GM21786 (cell line): ENCODE data around the gene PTPRT.

Source experiments
- ATAC-seq: cut with Tn5 transposase; IDR thresholded peaks from one replicate; pipeline ENCODE4 v1.9.1; 2021; ENCODE audit not compliant: unreplicated experiment

Gene PTPRT

DNA sequence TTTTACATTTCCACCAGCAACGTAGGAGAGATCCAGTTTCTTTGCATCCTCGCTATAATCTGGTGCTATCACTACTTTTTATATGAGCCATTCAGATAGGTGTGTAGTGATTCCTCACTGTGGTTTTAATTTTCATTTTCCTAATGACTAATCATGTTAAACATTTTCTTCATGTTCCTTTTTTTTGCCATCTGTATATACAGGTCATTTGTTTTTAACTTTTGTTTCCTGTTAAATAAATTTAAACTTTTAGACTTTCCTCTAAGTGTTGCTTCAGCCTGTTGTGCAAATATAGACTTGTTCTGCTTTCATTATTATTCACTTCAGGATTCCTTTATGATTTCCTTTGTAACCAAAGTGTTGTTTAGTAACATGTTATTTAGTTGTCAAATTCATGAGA, 697.4 kb downstream of the PTPRT start:
- no peak for ATAC-seq

DNA sequence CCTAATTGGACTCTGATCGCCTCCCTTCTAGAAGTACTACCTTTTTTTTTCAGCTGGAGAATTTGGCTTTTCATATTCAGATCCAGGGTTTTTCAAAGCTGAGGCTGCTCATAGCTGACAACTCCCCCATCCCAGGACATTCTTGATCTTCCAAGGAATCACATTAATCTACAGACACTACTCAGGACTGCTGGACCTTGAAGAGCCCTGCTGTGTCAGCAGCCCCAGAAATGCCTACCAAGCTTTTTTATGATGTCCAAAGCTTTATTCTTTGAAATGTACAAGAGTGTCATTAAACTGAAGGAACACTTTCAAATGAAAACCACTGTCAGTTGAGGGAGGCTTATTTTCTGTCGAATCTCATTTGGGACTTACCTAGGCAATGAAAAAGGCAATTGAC, 704.1 kb downstream of the PTPRT start:
- ATAC-seq, result no peak

DNA sequence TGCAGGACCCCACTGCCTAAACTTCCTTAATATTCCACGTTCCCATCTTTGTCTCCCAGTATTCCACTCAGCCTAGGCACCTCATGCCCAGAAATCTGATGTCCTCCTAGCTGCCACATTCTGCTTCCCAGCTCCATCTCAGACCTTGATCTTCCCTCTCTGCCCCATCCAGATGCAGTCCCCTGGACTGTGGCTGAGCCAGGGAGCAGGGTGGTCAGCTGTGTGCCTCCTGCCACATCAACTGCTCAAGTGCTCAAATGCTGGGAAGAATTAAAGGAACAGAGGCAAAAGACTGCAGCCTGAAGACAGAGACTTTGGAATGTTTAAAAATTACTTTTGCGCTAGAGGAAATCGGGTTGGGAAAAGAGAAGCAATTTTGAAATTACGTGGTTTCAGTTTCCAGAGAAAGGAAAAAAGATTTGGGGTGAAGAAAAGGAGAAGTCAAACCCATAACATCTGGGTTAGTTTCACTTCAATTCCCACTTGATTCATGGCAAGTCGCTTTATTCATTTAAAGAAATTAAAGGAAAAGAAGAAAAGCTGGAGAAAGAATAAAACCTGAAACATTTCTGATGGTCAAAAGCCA, 704.8 kb downstream of the PTPRT start:
- ATAC-seq, result no peak

DNA sequence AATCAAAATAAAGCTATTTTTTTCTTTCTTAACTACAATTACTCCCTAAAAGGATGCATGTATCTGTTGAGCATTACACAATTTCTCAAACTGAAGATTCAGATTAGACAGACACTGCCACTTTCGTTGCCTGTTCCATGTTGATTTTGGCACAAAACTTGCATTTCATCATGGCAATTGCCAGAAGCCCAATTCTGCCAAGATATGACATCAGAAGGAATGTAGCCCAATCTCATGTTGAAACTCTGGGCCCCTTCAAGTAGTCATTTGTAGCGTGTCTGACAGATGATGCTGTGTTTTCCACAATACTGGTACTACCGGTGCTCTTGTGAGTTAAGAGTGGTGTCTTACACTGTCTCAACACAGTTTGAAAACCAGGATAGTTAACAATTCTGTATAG, 705.4 kb downstream of the PTPRT start:
- ATAC-seq, result no peak

DNA sequence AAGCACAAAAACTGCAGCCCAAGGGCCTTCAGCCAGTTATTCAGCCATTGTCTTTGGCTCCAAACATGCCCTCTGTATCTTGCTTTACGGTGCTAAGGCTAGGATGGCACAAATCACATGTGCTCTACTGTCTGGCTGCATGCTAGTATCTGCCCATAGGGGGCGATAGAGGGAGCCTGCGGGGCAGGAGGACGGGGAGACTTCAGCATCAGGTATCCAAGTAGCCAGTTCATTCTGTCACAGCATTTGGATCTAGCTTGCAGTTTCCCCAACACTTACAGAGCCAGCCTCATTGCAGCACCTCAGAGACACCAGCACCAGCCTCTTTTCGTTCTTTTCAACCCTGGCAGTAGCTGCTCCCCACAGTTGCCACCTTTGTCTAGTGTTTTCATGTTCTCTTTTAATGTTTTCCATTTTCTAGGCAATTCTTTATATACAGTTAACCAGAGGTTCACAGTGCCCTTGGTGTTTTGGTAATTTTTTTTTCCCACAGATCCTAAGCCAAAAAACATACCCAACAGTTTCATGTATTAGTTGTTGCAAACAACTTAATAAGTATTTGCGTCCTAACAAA, 705.9 kb downstream of the PTPRT start:
- no peak for ATAC-seq

DNA sequence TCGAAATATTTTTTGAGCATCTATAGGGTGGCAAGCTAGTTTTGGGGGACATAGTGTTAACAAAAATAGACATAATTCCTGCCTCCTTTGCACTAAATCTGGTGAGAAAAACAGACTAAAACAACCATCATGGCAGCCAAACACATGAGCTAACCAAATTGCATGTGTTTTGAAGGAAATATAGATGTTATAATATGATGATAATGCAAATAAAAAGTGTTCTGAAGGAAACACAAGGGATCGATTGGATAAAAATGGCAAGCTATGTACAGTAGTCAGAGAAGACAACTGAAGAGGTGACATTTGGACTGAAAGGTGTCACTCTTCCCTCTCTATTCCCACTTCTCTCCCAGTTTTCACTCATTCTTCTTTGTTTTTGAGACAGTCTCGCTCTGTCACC, 706.9 kb downstream of the PTPRT start:
- ATAC-seq, result no peak

DNA sequence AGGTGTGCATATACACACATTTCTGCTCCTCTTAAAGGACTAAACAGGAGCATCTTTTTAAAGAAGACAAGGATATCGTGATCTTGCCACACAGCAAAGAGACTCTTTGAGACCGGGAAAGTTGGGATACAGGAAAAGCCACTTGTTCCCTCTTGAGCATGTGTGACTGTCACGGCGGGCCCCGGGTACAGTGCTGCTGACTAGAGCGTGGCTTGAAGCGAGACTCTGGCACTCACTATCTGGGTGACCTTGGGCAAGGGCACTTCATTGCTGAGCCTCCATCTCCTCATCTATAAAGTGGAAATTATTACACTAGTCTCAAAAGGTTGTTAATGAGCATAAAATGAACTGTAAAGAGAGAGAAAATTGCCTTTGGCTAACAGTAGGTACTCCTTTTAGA, 713.9 kb downstream of the PTPRT start:
- no peak for ATAC-seq

DNA sequence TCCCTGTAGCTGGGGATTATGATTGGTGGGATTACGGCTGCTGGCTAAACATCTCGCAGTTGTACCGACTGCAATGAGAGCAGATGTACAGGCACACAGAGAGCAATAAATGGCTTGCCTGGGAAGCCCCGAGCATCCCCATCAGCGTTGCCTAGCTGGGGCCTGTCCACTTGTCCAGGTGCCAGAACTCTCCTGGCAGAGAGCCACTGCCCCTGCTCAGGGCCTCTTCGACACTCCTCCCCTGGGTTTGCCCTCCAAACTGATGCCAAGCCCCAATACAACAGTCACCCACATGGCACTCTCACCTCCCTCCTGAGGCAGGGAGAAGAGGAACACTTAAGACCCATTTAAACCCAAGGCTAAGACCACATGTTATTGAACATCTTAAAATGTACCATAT, 715.1 kb downstream of the PTPRT start:
- ATAC-seq, result no peak

DNA sequence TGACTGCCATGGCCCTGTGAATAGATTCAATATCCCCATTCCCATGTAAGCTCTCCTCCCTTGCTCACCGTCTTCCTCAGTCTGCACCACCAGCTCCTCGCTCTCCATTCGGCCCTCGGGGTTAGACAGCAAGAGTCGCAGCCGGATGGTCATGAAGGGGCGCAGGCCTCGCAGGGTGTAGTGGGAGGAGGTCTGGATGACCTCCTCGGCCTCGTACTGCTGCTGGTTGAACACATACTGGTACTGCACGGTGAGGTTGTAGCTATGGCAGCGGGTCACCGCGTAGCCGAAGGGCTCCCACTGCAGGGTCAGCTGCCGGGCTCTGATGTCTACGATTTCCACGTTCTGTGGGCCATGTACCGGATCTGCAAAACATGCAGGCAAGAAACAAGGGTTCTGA, 717.5 kb downstream of the PTPRT start:
- no peak for ATAC-seq

DNA sequence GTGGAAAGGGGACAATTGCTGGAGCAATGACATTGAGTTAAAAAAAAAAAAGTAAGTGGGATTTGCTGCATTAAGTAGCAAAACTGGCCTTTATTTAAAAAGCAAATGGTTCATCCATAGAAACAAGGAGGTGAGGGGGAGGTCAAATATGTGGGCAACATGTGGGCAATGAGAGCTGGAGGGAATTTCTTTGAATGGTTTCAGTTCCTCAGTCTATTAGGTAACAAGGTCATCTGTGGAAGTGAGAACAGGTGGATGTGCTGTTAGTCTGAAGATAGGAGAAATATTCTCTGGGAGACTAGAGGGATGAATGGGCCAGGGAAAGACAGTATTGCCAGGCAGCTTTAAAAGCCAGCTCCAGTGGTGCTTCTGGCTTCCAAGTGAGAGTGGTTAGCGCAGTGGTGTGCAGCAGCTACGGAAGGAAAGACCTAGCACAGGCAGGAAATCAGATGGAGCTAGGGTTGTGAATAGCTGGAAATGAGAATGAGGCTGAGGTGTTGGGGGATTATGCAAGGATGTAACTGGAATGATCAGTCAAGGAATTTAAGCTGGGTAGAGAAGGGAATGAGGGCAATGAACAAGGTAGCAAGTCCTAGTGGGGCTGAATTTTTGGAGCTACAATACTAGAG, 727.6 kb downstream of the PTPRT start:
- no peak for ATAC-seq

DNA sequence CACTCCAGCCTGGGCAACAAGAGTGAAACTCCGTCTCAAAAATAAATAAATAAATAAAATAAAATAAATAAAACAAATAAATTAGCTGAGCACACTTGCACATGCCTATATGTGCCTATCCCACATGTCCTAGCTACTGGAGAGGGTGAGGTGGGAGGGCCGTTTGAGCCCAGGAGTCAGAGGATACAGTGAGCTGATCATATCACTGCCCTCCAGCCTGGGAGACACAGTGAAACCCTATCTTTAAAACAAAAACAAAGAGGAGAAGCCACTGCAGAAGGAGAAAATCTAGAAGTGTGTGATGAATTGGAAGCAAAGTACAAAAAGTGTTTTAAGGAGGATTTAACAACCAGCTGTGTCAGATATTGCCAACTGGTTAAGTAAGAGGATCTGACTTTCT, 728.4 kb downstream of the PTPRT start:
- ATAC-seq, result no peak

DNA sequence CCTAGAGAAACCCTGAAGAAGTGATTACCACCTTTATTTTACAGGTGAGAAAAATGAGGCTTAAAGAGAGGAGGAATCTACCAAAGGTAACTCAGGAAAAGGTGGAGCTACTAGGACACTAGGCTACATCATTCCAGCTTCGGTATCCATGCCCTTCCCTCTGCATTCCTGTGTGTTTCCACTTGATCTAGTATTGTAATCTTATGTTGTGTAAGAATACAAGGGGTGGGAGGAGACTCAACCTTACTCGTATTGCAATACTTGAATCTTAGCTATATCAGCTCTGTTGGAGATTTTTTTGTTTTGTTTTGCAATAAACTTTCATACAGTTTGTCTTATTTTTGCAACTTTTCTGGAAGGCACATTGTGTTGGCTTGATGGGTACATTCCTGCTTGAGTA, 742.4 kb downstream of the PTPRT start:
- ATAC-seq, result no peak

DNA sequence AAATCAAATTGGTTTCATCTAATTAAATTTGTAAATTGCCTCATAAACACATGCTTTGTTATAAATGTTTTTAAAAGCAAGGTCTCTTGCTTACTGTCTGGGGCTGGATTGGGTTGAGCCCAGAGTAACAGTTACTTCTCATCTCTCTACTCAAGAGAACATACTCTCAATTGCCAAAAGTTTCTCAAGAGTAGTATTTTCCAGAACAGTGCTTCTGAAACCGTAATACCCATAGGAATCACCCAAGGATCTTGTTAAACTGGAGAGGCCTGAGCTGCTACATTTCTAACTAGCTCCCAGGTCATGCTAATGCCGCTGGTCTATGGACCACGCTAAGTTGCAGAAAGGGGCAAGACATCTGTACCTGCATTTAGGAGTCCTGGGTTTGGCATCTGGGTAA, 744.9 kb downstream of the PTPRT start:
- ATAC-seq, result no peak

DNA sequence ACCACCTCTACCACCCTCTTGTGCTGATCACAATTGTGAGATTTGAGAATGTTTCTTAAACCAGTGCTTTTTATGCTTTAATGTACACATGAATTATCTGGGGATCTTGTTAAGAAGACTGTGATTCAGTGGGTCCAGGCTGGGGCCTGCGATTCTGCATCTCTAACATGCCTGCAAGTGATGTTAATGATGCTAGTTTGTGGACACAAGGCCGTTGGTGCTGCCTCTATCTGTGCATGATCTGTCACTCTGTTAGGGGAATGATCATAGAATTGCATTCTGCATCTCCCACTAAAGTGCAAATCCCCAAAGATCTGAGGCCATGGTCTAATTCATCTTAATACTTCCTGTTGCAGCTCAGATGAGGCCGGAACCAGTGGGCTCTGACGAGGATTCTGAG, 746.5 kb downstream of the PTPRT start:
- no peak for ATAC-seq

DNA sequence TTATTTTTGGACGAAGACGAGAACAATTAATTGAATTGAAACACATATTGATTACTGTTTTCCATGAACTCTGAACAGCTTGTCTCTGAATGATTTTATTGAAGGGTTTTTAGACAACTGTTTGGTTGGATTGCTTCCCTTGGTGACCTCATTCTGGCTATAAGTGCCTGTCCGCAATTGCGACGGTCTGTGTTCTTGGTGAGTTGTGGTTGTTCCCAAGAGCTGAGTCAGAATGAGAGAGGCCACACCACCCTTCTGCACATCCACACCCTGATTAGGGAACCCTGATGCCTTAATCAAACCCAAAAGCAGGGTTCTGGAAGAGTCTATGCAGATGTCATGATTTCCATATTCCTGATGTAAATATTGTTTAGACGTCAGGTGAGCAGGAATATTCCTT, 747.0 kb downstream of the PTPRT start:
- ATAC-seq, result no peak

DNA sequence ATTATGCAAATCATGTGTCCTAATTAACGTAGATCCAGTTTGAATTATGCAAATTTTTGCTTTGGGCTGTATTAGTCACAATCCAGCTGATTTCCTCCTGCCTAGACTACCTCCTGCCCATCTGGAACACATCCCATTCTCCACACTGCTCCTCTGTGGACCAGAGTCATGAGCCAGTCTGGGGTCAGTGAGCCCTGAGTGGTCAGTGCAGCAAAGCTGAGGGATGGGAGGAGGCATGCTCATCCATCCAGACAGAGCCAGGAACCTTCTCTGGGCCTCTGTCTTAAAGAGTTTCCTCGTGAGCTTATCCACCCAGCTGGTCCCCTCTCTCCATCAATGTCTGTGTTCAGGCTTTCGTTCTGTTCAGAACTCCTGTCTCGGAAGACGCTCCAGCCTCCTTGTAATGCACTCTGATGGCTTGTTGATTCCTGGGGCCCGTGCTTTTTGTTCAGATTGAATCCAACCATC, 747.8 kb downstream of the PTPRT start:
- ATAC-seq, result no peak

DNA sequence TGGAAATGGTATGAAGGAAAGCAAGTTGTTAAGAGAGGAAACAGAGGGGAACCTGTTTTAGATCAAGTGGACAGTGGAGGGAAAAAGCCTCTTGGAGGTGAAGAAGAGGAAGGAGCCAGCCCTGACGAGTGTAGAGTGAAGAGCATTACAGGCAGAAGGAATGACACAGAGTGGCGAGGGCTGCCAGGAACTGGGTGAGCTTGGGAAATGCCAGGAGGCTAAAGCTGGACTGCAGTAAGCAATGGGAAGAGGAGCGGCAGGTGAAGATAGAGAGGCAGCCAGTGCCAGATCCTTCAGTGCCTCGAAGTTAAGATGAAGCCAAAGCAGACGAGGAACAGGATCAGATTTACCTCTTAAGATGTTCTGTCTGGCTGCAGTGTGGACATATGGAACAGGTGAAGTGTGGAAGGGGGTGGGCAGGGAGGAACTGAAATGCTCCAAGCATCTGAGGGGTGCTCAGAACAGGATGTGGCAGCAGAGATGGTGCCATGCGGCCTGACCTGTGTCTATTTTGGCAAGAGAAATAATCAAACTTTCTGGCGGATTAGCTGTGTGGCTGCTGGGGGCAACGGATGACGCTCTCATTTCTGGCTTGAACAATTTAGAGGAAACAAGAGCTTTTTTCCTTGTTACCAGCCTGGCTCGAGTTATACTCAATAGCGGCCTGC, 748.4 kb downstream of the PTPRT start:
- no peak for ATAC-seq

DNA sequence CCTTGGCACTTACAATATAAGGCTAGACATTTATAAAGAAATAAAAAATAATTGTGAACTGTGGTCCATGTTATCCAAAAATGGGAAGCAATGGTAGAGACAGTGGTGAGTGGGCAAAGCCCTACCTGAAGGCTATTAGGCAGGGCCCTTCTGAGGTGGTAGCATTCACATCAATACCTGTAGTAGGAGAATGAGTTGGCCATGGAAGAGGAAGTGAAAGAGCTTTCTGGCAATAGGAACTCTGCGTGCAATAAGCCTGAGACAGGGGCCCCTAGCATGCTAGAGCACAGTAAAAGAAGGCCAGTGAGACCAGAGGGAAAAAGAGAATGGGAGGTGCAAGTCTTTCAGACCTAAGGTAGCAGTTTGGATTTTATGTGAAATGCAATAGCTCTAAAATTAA, 754.5 kb downstream of the PTPRT start:
- ATAC-seq, result peak; percentile 92

DNA sequence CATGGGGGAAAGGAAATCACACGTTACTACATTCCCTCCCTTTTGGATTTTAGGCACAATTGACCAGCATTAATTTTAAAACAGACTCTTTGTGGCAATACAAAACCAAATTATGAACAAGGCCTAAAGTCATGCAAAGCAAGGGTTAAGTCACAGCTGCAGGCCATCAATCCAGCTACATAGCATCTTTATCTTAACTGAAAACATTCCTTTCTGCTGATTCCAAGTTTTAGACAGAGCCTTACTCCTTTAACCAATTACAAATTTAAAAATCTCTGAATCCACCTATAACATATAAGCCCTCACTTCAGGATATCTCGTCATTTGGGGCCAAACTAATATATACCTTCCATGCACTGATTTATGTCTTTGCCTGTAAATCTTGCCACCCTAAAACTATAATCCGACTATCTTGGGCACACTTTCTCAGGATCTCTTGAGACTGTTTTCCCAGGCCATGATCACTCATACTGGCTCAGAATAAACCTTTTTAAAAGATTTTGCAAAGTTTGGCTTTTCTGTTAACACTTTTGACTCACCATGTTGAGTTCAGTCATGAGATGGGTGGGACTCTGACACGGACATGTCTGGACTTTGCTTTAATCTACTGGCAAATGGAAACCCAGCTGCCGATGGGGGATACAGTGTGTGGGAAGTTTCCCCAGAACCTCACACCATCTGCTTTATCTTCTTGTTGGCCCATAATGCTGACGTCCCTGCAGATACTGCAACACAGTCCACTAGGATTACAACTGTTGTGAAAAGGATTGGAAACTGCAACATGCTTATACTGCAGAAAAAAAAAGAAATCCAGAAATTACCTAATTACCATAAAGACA, 757.0 kb downstream of the PTPRT start:
- no peak for ATAC-seq

DNA sequence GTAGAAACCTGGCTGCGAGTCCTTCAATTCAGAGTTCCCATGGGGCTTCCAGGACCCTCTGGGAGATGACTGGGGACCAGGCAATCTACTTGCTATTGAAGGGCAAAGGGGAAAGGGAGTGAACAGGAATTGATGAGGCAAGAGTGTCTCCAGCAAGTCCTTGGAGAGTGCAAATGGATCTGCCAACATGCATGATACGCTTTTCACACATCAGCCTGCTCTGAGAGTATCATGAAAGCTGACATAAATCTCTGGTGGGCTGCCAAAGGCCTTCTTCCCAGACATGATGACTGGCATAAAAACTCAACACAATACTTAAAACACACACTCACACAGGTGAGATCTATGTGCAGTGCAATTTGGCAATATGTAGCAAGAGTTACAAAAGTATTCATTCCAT, 759.1 kb downstream of the PTPRT start:
- no peak for ATAC-seq

DNA sequence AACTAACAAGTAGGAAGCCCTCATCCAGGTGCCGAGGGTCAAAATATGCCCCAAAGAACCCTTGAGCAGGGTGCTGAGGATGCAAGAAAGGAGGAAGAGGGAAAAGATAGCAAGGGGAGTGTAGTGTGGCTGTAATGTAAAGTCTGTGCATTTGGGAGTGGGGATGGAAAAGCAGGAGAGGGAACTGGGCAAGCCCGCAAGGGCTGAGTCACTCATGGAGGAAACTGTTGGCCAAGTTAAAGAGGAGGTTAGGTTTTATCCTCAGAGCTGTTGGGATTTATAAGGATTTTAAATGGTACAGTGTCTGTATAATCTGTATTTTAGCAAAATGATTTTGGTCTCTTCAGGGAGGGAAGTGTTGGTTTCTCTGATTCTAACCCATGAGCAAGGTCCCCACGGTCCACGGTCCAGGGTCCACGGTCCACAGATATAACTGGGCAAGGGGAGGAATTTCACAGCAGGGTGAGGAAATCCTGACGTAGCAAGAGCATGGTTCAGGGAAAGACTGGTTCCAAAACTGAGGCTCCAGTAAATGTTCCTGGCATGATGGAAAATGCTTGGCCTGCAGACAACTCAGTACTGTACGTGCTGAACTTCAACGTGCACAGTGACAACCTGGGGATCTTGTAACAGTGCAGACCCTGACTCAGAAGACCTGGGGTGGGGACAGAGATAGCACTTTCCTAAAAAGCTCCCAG, 759.8 kb downstream of the PTPRT start:
- no peak for ATAC-seq
